Mesendoderm (in vitro differentiated cells): ENCODE data around the gene LASP1.
"Not testable (repeated sequence)": the region's sequence is repeated elsewhere in the genome, so short reads cannot be mapped to it uniquely, and the experiment has no call there.

Experiments used
- DNase-seq: peaks from one replicate; pipeline ENCODE4 v3.0.0; 2013
- H2AK5ac ChIP-seq: 2 replicates; pipeline ENCODE4 v1.6.1; 2013; ENCODE audit warnings: low read length, inconsistent platforms
- H2BK120ac ChIP-seq: 2 replicates; pipeline ENCODE4 v1.6.1; 2013; ENCODE audit warnings: low read depth, mild to moderate bottlenecking, low read length, moderate library complexity, mixed read lengths
- H2BK15ac ChIP-seq: replicated peaks from 2 replicates; pipeline ENCODE4 v1.6.1; 2013; ENCODE audit warnings: low read depth, mild to moderate bottlenecking, moderate library complexity
- H2BK5ac ChIP-seq: 2 replicates; pipeline ENCODE4 v1.6.1; 2013; ENCODE audit warnings: low read length, inconsistent platforms
- H3K18ac ChIP-seq: 2 replicates; pipeline ENCODE4 v1.6.1; 2013; ENCODE audit warnings: mild to moderate bottlenecking, low read length, mixed read lengths
- H3K23ac ChIP-seq: one replicate; pipeline ENCODE4 v1.6.1; 2013; ENCODE audit warnings: low read length
- H3K27ac ChIP-seq: 2 replicates; pipeline ENCODE4 v1.5.1; 2013; ENCODE audit warnings: low read depth, mild to moderate bottlenecking, inconsistent platforms, low read length, moderate library complexity
- H3K27me3 ChIP-seq: 2 replicates; pipeline ENCODE4 v1.6.1; 2013; ENCODE audit warnings: low read length, control low read depth, mild to moderate bottlenecking, inconsistent platforms; ENCODE audit not compliant: insufficient read depth, poor library complexity
- H3K36me3 ChIP-seq: 2 replicates; pipeline ENCODE4 v1.6.1; 2013; ENCODE audit warnings: low read length, inconsistent platforms; ENCODE audit not compliant: control insufficient read depth, insufficient read depth
- H3K4ac ChIP-seq: one replicate; pipeline ENCODE4 v1.6.1; 2013; ENCODE audit warnings: low read depth, mild to moderate bottlenecking, low read length, moderate library complexity
- H3K4me1 ChIP-seq: 2 replicates; pipeline ENCODE4 v1.6.1; 2013; ENCODE audit warnings: low read depth, low read length, inconsistent platforms; ENCODE audit not compliant: control insufficient read depth
- H3K4me2 ChIP-seq: 2 replicates; pipeline ENCODE4 v1.6.1; 2013; ENCODE audit warnings: low read length
- H3K4me3 ChIP-seq: 2 replicates; pipeline ENCODE4 v1.5.1; 2013; ENCODE audit warnings: mild to moderate bottlenecking, low read length
- H3K56ac ChIP-seq: one replicate; pipeline ENCODE4 v1.6.1; 2013; ENCODE audit warnings: low read length
- H3K79me1 ChIP-seq: 2 replicates; pipeline ENCODE4 v1.6.1; 2013; ENCODE audit warnings: low read length, inconsistent platforms
- H3K79me2 ChIP-seq: 2 replicates; pipeline ENCODE4 v1.6.1; 2013; ENCODE audit warnings: mild to moderate bottlenecking, low read length; ENCODE audit not compliant: control insufficient read depth, insufficient read depth
- H3K9ac ChIP-seq: 2 replicates; pipeline ENCODE4 v1.6.1; 2013; ENCODE audit warnings: low read length, inconsistent platforms
- H4K5ac ChIP-seq: one replicate; pipeline ENCODE4 v1.6.1; 2013; ENCODE audit warnings: low read length
- H4K8ac ChIP-seq: one replicate; pipeline ENCODE4 v1.6.1; 2013; ENCODE audit warnings: low read depth, mild to moderate bottlenecking, control low read depth, low read length, moderate library complexity
- WGBS: extraction: QIAGEN DNeasy Blood & Tissue Kit; methylation state at CpG from one replicate; pipeline ENCODE4 v1.1.7; 2013; ENCODE audit warnings: low lambda C conversion rate, missing lambda C conversion rate; ENCODE audit not compliant: insufficient coverage; ENCODE audit errors: extremely low coverage; 5-methylcytosine and 5-hydroxymethylcytosine counted together

Gene LASP1

GRCh38 chr17:38855101-38855714, 14.7 kb upstream of the LASP1 start:
- not testable (repeated sequence) for DNase-seq, H3K27me3 ChIP-seq, H3K23ac ChIP-seq, H2BK5ac ChIP-seq, H3K79me1 ChIP-seq, H3K18ac ChIP-seq, H2BK15ac ChIP-seq, H4K8ac ChIP-seq, H3K9ac ChIP-seq, H3K4me1 ChIP-seq, H2AK5ac ChIP-seq, H2BK120ac ChIP-seq, H3K4ac ChIP-seq, H3K27ac ChIP-seq, H3K4me2 ChIP-seq, H4K5ac ChIP-seq, H3K4me3 ChIP-seq
- no CpG with 5 or more reads among the region's 28 CpGs for WGBS
- Histone ChIP-seq H3K79me2 (peaks cover 33% of the 10 kb centered on the region), H3K56ac (peak overlapping the region; percentile 15), H3K36me3 (peaks cover 21% of the 10 kb centered on the region)

DNA sequence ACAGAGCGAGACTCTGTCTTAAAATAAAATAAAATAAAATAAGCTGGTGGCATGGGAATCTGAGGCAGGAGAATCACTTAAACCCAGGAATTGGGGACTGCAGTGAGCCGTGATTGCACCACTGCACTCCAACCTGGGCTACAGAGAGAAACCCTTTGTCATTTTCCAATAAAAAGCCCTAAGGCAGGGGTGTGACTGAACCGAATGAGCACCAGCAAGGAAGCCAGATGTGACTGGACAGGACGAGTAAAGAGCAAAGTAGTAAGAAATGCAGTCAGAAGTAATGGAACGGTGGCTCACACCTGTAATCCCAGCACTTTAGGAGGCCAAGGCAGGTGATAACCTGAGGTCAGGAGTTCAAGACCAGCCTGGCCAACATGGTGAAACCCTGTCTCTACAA, 12.6 kb upstream of the LASP1 start:
- no peak overlapping the region for H2AK5ac ChIP-seq
- H4K8ac ChIP-seq, result no peak overlapping the region
- no peak overlapping the region for H2BK120ac ChIP-seq
- H3K27ac ChIP-seq, result no peak overlapping the region
- H3K4me3 ChIP-seq, result no peak overlapping the region
- H3K9ac ChIP-seq, result no peak overlapping the region
- no peak overlapping the region for H4K5ac ChIP-seq
- no peak overlapping the region for H3K23ac ChIP-seq
- no peak overlapping the region for H2BK5ac ChIP-seq
- H3K36me3 ChIP-seq, result peaks cover 5% of the 10 kb centered on the region
- H3K18ac ChIP-seq, result no peak overlapping the region
- H3K79me1 ChIP-seq, result peaks cover 1% of the 10 kb centered on the region
- H3K56ac ChIP-seq, result no peak overlapping the region
- no peak overlapping the region for H3K4me2 ChIP-seq
- H3K79me2 ChIP-seq, result peaks cover 12% of the 10 kb centered on the region
- no peak overlapping the region for H2BK15ac ChIP-seq
- no CpG with 5 or more reads among the region's 5 CpGs for WGBS
- no peak overlapping the region for H3K4ac ChIP-seq
- no peaks in the 10 kb centered on the region for H3K4me1 ChIP-seq
- H3K27me3 ChIP-seq, result no peaks in the 10 kb centered on the region
- no peak for DNase-seq

GRCh38 chr17:38861399-38861843, 8.4 kb upstream of the LASP1 start:
- Histone ChIP-seq H2BK120ac (no peak overlapping the region), H2AK5ac (no peak overlapping the region), H3K27me3 (no peaks in the 10 kb centered on the region), H2BK5ac (no peak overlapping the region), H4K5ac (no peak overlapping the region), H3K18ac (no peak overlapping the region), H3K23ac (no peak overlapping the region), H4K8ac (no peak overlapping the region), H3K56ac (no peak overlapping the region), H3K79me2 (no peaks in the 10 kb centered on the region), H3K4me3 (no peak overlapping the region), H3K4me2 (no peak overlapping the region), H3K4ac (no peak overlapping the region), H3K9ac (no peak overlapping the region), H3K36me3 (no peaks in the 10 kb centered on the region), H3K27ac (no peak overlapping the region), H3K79me1 (no peaks in the 10 kb centered on the region), H2BK15ac (no peak overlapping the region), H3K4me1 (no peaks in the 10 kb centered on the region)
- peak; percentile 78 for DNase-seq
- WGBS, result no CpG with 5 or more reads among the region's 8 CpGs

DNA sequence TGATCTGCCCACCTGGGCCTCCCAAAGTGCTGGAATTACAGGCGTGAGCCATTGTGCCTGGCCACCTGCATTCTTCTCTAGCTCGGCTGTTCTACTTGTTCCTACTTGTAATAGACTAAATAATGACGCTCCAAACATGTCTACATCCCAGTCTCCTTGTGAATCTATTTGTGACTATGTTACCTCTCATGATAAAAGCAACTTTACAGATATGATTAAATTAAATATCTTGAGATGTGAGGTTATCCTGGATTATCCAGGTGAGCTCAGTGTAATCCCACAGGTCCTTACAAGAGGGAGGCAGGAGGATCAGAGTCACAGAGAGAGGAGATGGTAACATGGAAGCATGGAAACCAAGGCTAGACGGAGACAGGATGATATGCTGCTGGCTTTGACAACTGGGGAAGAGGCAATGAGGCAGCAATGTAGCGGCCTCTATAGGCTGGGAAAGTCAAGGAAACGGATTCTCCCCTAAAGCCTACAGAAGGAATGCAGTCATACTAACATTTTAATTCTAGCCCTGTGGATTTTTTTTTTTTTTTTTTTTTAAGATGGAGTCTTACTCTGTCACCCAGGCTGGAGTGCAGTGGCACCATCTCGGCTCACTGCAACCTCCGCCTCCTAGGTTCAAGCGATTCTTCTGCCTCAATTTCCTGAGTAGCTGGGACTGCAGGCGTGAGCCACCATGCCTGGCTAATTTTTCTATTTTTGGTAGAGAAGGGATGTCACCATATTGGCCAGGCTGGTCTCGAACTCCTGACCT, 5.0 kb upstream of the LASP1 start:
- no peak overlapping the region for H3K18ac ChIP-seq
- no peak overlapping the region for H3K23ac ChIP-seq
- no peak overlapping the region for H3K56ac ChIP-seq
- no peak overlapping the region for H3K4ac ChIP-seq
- no peak overlapping the region for H2BK120ac ChIP-seq
- no peaks in the 10 kb centered on the region for H3K36me3 ChIP-seq
- no peak overlapping the region for H3K9ac ChIP-seq
- H4K5ac ChIP-seq, result no peak overlapping the region
- H3K4me3 ChIP-seq, result no peak overlapping the region
- no CpG with 5 or more reads among the region's 11 CpGs for WGBS
- H2AK5ac ChIP-seq, result no peak overlapping the region
- H2BK15ac ChIP-seq, result no peak overlapping the region
- H3K4me2 ChIP-seq, result no peak overlapping the region
- DNase-seq, result peak; percentile 84
- no peaks in the 10 kb centered on the region for H3K4me1 ChIP-seq
- H2BK5ac ChIP-seq, result no peak overlapping the region
- no peaks in the 10 kb centered on the region for H3K79me1 ChIP-seq
- H4K8ac ChIP-seq, result no peak overlapping the region
- H3K27ac ChIP-seq, result no peak overlapping the region
- H3K79me2 ChIP-seq, result no peaks in the 10 kb centered on the region
- H3K27me3 ChIP-seq, result no peaks in the 10 kb centered on the region

GRCh38 chr17:38867179-38867967, 2.5 kb upstream of the LASP1 start:
- peak overlapping the region; percentile 97 for H3K56ac ChIP-seq
- H3K4ac ChIP-seq, result no peak overlapping the region
- peak overlapping the region; percentile 91 for H3K4me2 ChIP-seq
- peaks cover 9% of the 10 kb centered on the region for H3K4me1 ChIP-seq
- peak overlapping the region; percentile 77 for H3K18ac ChIP-seq
- H4K8ac ChIP-seq, result no peak overlapping the region
- peak overlapping the region; percentile 68 for H3K27ac ChIP-seq
- peak overlapping the region; percentile 69 for H3K4me3 ChIP-seq
- no peak overlapping the region for H2BK5ac ChIP-seq
- WGBS, result no CpG with 5 or more reads among the region's 31 CpGs
- H3K36me3 ChIP-seq, result no peaks in the 10 kb centered on the region
- no peak overlapping the region for H2BK15ac ChIP-seq
- no peak overlapping the region for H4K5ac ChIP-seq
- peak; percentile 94 for DNase-seq
- H3K9ac ChIP-seq, result peak overlapping the region; percentile 84
- H3K79me1 ChIP-seq, result peaks cover 10% of the 10 kb centered on the region
- no peak overlapping the region for H3K23ac ChIP-seq
- H2BK120ac ChIP-seq, result no peak overlapping the region
- H2AK5ac ChIP-seq, result no peak overlapping the region
- no peaks in the 10 kb centered on the region for H3K27me3 ChIP-seq
- peaks cover 22% of the 10 kb centered on the region for H3K79me2 ChIP-seq
